ENCODE data around the gene ACD.

ACD gene

DNA sequence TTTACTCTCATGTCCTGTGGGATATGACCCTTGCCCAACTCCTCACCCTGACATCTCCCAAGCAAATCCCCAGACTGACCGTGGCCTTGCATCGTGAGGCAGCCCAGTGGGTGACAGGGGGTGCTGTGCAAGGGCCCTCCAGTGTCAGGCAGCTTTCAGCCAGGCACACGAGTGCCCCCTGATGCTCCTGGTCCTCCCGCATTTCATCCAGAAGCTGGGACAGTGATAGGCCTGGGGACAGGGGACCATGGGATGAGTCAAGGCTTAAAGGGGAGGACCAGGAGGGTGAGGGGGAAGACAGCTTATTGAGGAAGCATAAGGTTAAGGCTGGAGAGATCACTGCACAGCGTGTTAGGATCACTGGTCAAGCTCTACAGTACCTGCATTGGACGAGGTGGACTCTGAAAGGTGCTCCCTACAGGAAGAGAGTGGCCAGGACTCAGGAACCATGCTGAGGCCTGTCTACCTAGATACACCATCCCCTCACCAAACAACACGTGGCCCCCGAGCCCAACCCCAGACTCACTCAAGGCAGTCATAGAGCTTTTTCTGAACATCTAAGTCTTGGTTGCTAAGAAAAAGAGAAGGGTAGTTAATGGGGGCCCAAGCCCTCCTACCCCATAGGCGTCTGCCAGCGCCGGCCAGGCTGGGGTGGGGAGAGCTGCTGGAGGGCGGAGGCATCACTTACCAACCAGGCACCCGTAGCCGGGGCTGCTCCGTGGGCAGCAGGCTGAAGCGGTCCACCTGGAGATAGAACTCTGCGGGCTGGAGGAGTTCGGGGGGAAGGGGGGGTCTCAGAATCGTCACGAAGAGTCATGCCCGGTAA lies 998 bp downstream of the ACD start:
- H2BK12ac ChIP-seq (ENCODE audit: low read length): no peak overlapping the region

GRCh38 chr16:67657751-67658518 lies 2.1 kb downstream of the ACD start:
- no peak overlapping the region for H2BK15ac ChIP-seq (ENCODE audit: low read length)
- H3K27ac ChIP-seq (replicated peaks; ENCODE audit: low read length): no peak overlapping the region
- H3K79me1 ChIP-seq (ENCODE audit: low read depth, low read length): peaks cover 12% of the 10 kb centered on the region
- peaks cover 3 to 22% (median 15%) of the 10 kb centered on the region in 3 experiments for H3K27me3 ChIP-seq (ENCODE audit: control insufficient read depth in 3 of 3, insufficient read depth in 3 of 3, low read depth in 1 of 3, low read length in 3 of 3)
- H2BK120ac ChIP-seq (ENCODE audit: low read depth, low read length): no peak overlapping the region
- H4K91ac ChIP-seq (ENCODE audit: low read depth, low read length, poor library complexity): no peak overlapping the region
- no peak overlapping the region for H3K18ac ChIP-seq (ENCODE audit: low read length)
- H3K9ac ChIP-seq (ENCODE audit: low read depth, low read length, poor library complexity): no peak overlapping the region
- H2BK5ac ChIP-seq (ENCODE audit: low read length): no peak overlapping the region
- no peak overlapping the region for H2BK12ac ChIP-seq (ENCODE audit: low read length)
- peak overlapping the region; percentile 34 for H3K23ac ChIP-seq (ENCODE audit: low read depth, low read length, poor library complexity)
- H3K4ac ChIP-seq (ENCODE audit: low read length): no peak overlapping the region
- H3K36me3 ChIP-seq (replicated peaks in 1 of 2; ENCODE audit: control insufficient read depth in 2 of 2, insufficient read depth in 2 of 2, low read length in 2 of 2): peaks cover 7 to 38% of the 10 kb centered on the region in 2 donors
- H3K9me3 ChIP-seq (replicated peaks in 1 of 2; ENCODE audit: control insufficient read depth in 2 of 2, insufficient read depth in 1 of 2, low read depth in 1 of 2, low read length in 2 of 2): peaks cover 0 to 2% of the 10 kb centered on the region in 2 donors
- DNase-seq (ENCODE audit: low spot score): no peak
- H3K4me3 ChIP-seq (ENCODE audit: low read length in 2 of 2): peak overlapping the region in 1 of 2 donors; percentile 70
- H3K4me2 ChIP-seq (ENCODE audit: insufficient read depth, low read length, poor library complexity, severe bottlenecking): no peak overlapping the region
- peaks cover 10% of the 10 kb centered on the region in 2 donors for H3K4me1 ChIP-seq (ENCODE audit: control insufficient read depth in 2 of 2, insufficient read depth in 1 of 2, low read depth in 1 of 2, low read length in 2 of 2)
- H3K14ac ChIP-seq (ENCODE audit: low read length): no peak overlapping the region
- no peak overlapping the region for H2AK5ac ChIP-seq (ENCODE audit: low read depth, low read length)
- no peak overlapping the region for H2AFZ ChIP-seq (ENCODE audit: low read length)
- no peak overlapping the region for H4K8ac ChIP-seq (ENCODE audit: low read depth, low read length)
- WGBS, 2 donors (ENCODE audit: extremely low coverage in 2 of 2, insufficient read length in 2 of 2, insufficient replicate concordance in 1 of 2): no CpG with 5 or more reads among the region's 18 CpGs

More for the DNA sequence above, 998 bp downstream of the ACD start:
- Histone ChIP-seq H3K9me3 (replicated peaks in 1 of 2; ENCODE audit: control insufficient read depth in 2 of 2, insufficient read depth in 1 of 2, low read depth in 1 of 2, low read length in 2 of 2) (peaks cover 0 to 2% of the 10 kb centered on the region in 2 donors), H3K4me3 (ENCODE audit: low read length in 2 of 2) (peak overlapping the region; percentile 70 to 93), H2BK120ac (ENCODE audit: low read depth, low read length) (no peak overlapping the region), H3K27ac (replicated peaks; ENCODE audit: low read length) (no peak overlapping the region), H3K9ac (ENCODE audit: low read depth, low read length, poor library complexity) (peak overlapping the region; percentile 99), H3K4ac (ENCODE audit: low read length) (no peak overlapping the region), H3K14ac (ENCODE audit: low read length) (no peak overlapping the region), H3K23ac (ENCODE audit: low read depth, low read length, poor library complexity) (peak overlapping the region; percentile 92), H3K36me3 (replicated peaks in 1 of 2; ENCODE audit: control insufficient read depth in 2 of 2, insufficient read depth in 2 of 2, low read length in 2 of 2) (peaks cover 11 to 49% of the 10 kb centered on the region in 2 donors), H4K8ac (ENCODE audit: low read depth, low read length) (no peak overlapping the region), H2BK15ac (ENCODE audit: low read length) (no peak overlapping the region), H2AK5ac (ENCODE audit: low read depth, low read length) (peak overlapping the region; percentile 58), H3K4me2 (ENCODE audit: insufficient read depth, low read length, poor library complexity, severe bottlenecking) (peak overlapping the region; percentile 85), H2BK5ac (ENCODE audit: low read length) (peak overlapping the region; percentile 91), H3K4me1 (ENCODE audit: control insufficient read depth in 2 of 2, insufficient read depth in 1 of 2, low read depth in 1 of 2, low read length in 2 of 2) (peaks cover 7 to 10% of the 10 kb centered on the region in 2 donors), H3K18ac (ENCODE audit: low read length) (peak overlapping the region; percentile 27), H2AFZ (ENCODE audit: low read length) (peak overlapping the region; percentile 88), H3K79me1 (ENCODE audit: low read depth, low read length) (peaks cover 12% of the 10 kb centered on the region), H3K27me3 (ENCODE audit: control insufficient read depth in 3 of 3, insufficient read depth in 3 of 3, low read depth in 1 of 3, low read length in 3 of 3) (peaks cover 0 to 11% (median 10%) of the 10 kb centered on the region in 3 experiments), H4K91ac (ENCODE audit: low read depth, low read length, poor library complexity) (no peak overlapping the region)
- no CpG with 5 or more reads among the region's 21 CpGs for WGBS, 2 donors (ENCODE audit: extremely low coverage in 2 of 2, insufficient read length in 2 of 2, insufficient replicate concordance in 1 of 2)
- DNase-seq (ENCODE audit: low spot score): no peak

DNA sequence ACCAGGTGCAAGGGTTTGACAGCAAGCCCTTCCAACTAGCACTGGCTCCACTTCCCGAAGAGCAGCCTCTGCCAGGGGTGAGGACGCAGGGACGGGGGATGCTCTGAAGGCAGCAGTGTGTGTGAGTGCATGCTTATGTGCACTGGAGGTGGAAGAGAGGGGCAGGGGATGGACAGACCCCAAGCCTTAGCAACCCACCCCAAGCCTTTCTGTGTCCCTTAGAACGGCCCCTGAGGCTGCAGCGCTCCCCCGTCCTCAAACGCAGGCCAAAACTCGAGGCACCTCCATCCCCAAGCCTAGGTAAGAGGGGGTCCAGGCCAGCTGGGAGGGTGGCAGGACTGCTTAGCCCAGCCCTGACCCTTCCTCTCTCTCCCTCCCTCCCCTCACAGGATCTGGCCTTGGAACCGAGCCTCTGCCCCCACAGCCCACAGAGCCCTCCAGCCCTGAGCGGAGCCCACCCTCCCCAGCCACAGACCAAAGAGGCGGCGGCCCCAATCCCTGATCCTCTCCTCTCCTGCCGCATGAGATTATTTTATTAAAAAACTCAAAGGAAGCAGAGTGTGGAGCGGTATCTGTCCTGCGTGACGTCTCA lies 2.9 kb downstream of the ACD start:
- Histone ChIP-seq H3K27me3 (ENCODE audit: control insufficient read depth in 3 of 3, insufficient read depth in 3 of 3, low read depth in 1 of 3, low read length in 3 of 3) (peaks cover 3 to 27% (median 20%) of the 10 kb centered on the region in 3 experiments), H3K4ac (ENCODE audit: low read length) (no peak overlapping the region), H2BK120ac (ENCODE audit: low read depth, low read length) (no peak overlapping the region), H3K4me1 (ENCODE audit: control insufficient read depth in 2 of 2, insufficient read depth in 1 of 2, low read depth in 1 of 2, low read length in 2 of 2) (peaks cover 10% of the 10 kb centered on the region in 2 donors), H2BK5ac (ENCODE audit: low read length) (no peak overlapping the region), H3K9me3 (replicated peaks in 1 of 2; ENCODE audit: control insufficient read depth in 2 of 2, insufficient read depth in 1 of 2, low read depth in 1 of 2, low read length in 2 of 2) (peaks cover 0 to 2% of the 10 kb centered on the region in 2 donors), H3K18ac (ENCODE audit: low read length) (no peak overlapping the region), H3K9ac (ENCODE audit: low read depth, low read length, poor library complexity) (no peak overlapping the region), H2BK15ac (ENCODE audit: low read length) (no peak overlapping the region), H2AFZ (ENCODE audit: low read length) (no peak overlapping the region), H3K23ac (ENCODE audit: low read depth, low read length, poor library complexity) (no peak overlapping the region), H3K36me3 (replicated peaks in 1 of 2; ENCODE audit: control insufficient read depth in 2 of 2, insufficient read depth in 2 of 2, low read length in 2 of 2) (peaks cover under 1 to 30% of the 10 kb centered on the region in 2 donors), H3K27ac (replicated peaks; ENCODE audit: low read length) (no peak overlapping the region), H3K4me2 (ENCODE audit: insufficient read depth, low read length, poor library complexity, severe bottlenecking) (no peak overlapping the region), H3K4me3 (ENCODE audit: low read length in 2 of 2) (no peak overlapping the region), H3K79me1 (ENCODE audit: low read depth, low read length) (peaks cover 12% of the 10 kb centered on the region), H4K8ac (ENCODE audit: low read depth, low read length) (no peak overlapping the region), H3K14ac (ENCODE audit: low read length) (no peak overlapping the region), H2AK5ac (ENCODE audit: low read depth, low read length) (no peak overlapping the region), H2BK12ac (ENCODE audit: low read length) (no peak overlapping the region), H4K91ac (ENCODE audit: low read depth, low read length, poor library complexity) (no peak overlapping the region)
- WGBS, 2 donors (ENCODE audit: extremely low coverage in 2 of 2, insufficient read length in 2 of 2, insufficient replicate concordance in 1 of 2): no CpG with 5 or more reads among the region's 16 CpGs
- DNase-seq (ENCODE audit: low spot score): no peak

Data from neuronal stem cell (in vitro differentiated cells).